Muscle layer of duodenum (tissue), 2 donors: ENCODE measurements around the gene GNG4.
"Not testable (repeated sequence)": the region's sequence is repeated elsewhere in the genome, so short reads cannot be mapped to it uniquely, and the experiment has no call there.

Experiments used
- H3K27ac ChIP-seq: one replicate; pipeline ENCODE4 v1.7.0; 2013; ENCODE audit warnings: mild to moderate bottlenecking, low read length
- H3K27me3 ChIP-seq: one replicate; pipeline ENCODE4 v1.7.0; 2013; ENCODE audit warnings: low read depth, mild to moderate bottlenecking, control low read depth, low read length
- H3K36me3 ChIP-seq, 2 donors: one replicate each; pipeline ENCODE4 v1.7.0; 2013; ENCODE audit warnings: low read length in 2 of 2, control low read depth in 1 of 2, mild to moderate bottlenecking in 1 of 2; ENCODE audit not compliant: insufficient read depth in 2 of 2, control insufficient read depth in 1 of 2
- H3K4me1 ChIP-seq, 2 donors: one replicate each; pipeline ENCODE4 v1.7.0; 2013; ENCODE audit warnings: low read length in 2 of 2, mild to moderate bottlenecking in 2 of 2, control low read depth in 1 of 2, moderate library complexity in 1 of 2; ENCODE audit not compliant: insufficient read depth in 2 of 2, control insufficient read depth in 1 of 2
- H3K4me3 ChIP-seq, 2 donors: one replicate each; pipeline ENCODE4 v1.7.0; 2013; ENCODE audit warnings: low read length in 2 of 2, low read depth in 1 of 2, mild to moderate bottlenecking in 1 of 2
- H3K9me3 ChIP-seq, 2 donors: one replicate each; pipeline ENCODE4 v1.7.0; 2013; ENCODE audit warnings: low read length in 2 of 2, control low read depth in 1 of 2, mild to moderate bottlenecking in 1 of 2; ENCODE audit not compliant: control insufficient read depth in 1 of 2
- donor health status: healthy.

The GNG4 gene

GRCh38 chr1:235638612-235639011, 11.0 kb downstream of the GNG4 start:
- H3K27me3 ChIP-seq, H3K4me3 ChIP-seq, H3K4me1 ChIP-seq, H3K27ac ChIP-seq, H3K36me3 ChIP-seq, H3K9me3 ChIP-seq: not testable (repeated sequence)

GRCh38 chr1:235637756-235638534, 11.6 kb downstream of the GNG4 start:
- Histone ChIP-seq H3K27ac (no peak overlapping the region), H3K36me3 (no peaks in the 10 kb centered on the region), H3K27me3 (no peaks in the 10 kb centered on the region), H3K4me1 (no peaks in the 10 kb centered on the region), H3K9me3 (no peaks in the 10 kb centered on the region), H3K4me3 (no peak overlapping the region)

- no peaks in the 10 kb centered on the region for H3K9me3 ChIP-seq
- no peak overlapping the region for H3K4me3 ChIP-seq
- H3K4me1 ChIP-seq = no peaks in the 10 kb centered on the region
- H3K36me3 ChIP-seq = no peaks in the 10 kb centered on the region
- H3K27ac ChIP-seq = no peak overlapping the region
- H3K27me3 ChIP-seq = no peaks in the 10 kb centered on the region
Observed at GRCh38 chr1:235635938-235636662, 13.5 kb downstream of the GNG4 start.

- Histone ChIP-seq H3K4me3 (peak overlapping the region; percentile 38 to 41), H3K27me3 (no peaks in the 10 kb centered on the region), H3K4me1 (no peaks in the 10 kb centered on the region), H3K27ac (no peak overlapping the region), H3K9me3 (no peaks in the 10 kb centered on the region), H3K36me3 (no peaks in the 10 kb centered on the region)
Observed at GRCh38 chr1:235632506-235633401, 16.8 kb downstream of the GNG4 start.

GRCh38 chr1:235631816-235632215, 17.8 kb downstream of the GNG4 start:
- Histone ChIP-seq H3K4me3 (no peak overlapping the region), H3K36me3 (no peaks in the 10 kb centered on the region), H3K27me3 (no peaks in the 10 kb centered on the region), H3K9me3 (no peaks in the 10 kb centered on the region), H3K27ac (no peak overlapping the region), H3K4me1 (no peaks in the 10 kb centered on the region)

- Histone ChIP-seq H3K27ac (no peak overlapping the region), H3K36me3 (no peaks in the 10 kb centered on the region), H3K27me3 (no peaks in the 10 kb centered on the region), H3K9me3 (no peaks in the 10 kb centered on the region), H3K4me3 (no peak overlapping the region), H3K4me1 (no peaks in the 10 kb centered on the region)
Observed at GRCh38 chr1:235628316-235629005, 21.1 kb downstream of the GNG4 start.

GRCh38 chr1:235625831-235626230, 23.8 kb downstream of the GNG4 start:
- Histone ChIP-seq H3K4me3 (no peak overlapping the region), H3K9me3 (no peaks in the 10 kb centered on the region), H3K4me1 (no peaks in the 10 kb centered on the region), H3K27me3 (no peaks in the 10 kb centered on the region), H3K27ac (no peak overlapping the region), H3K36me3 (no peaks in the 10 kb centered on the region)

GRCh38 chr1:235625340-235625739, 24.2 kb downstream of the GNG4 start:
- H3K9me3 ChIP-seq = no peaks in the 10 kb centered on the region
- no peaks in the 10 kb centered on the region for H3K27me3 ChIP-seq
- no peaks in the 10 kb centered on the region for H3K4me1 ChIP-seq
- H3K36me3 ChIP-seq = no peaks in the 10 kb centered on the region
- H3K27ac ChIP-seq = no peak overlapping the region
- no peak overlapping the region for H3K4me3 ChIP-seq

GRCh38 chr1:235624721-235625333, 24.8 kb downstream of the GNG4 start:
- no peaks in the 10 kb centered on the region for H3K4me1 ChIP-seq
- H3K27me3 ChIP-seq = no peaks in the 10 kb centered on the region
- H3K36me3 ChIP-seq = no peaks in the 10 kb centered on the region
- no peaks in the 10 kb centered on the region for H3K9me3 ChIP-seq
- H3K4me3 ChIP-seq = no peak overlapping the region
- H3K27ac ChIP-seq = no peak overlapping the region

GRCh38 chr1:235622936-235623779, 26.4 kb downstream of the GNG4 start:
- Histone ChIP-seq H3K36me3 (no peaks in the 10 kb centered on the region), H3K27me3 (no peaks in the 10 kb centered on the region), H3K4me3 (no peak overlapping the region), H3K4me1 (no peaks in the 10 kb centered on the region), H3K27ac (no peak overlapping the region), H3K9me3 (no peaks in the 10 kb centered on the region)
